A549 treated with CORT108297 at 1 μM for 4 hours (cell line): ENCODE data around the gene ZNF284. TPM values are rescaled to one million over a fixed set of nuclear protein-coding genes. Genes with fewer than 3 reads are reported as not detected.

ENCODE experiments used
- total RNA-seq: library from RNA; stranded (reverse); fragments of 200-300 nt; extraction: Qiagen RNA extraction; gene quantifications from 5 replicates; pipeline ENCODE4 v1.2.3, GENCODE V29; 2022

The ZNF284 gene
- 0.29 to 0.49 TPM (median 0.39 TPM) in 5 replicates for total RNA-seq

GRCh38 chr19:44071824-44072542, at the start of gene ZNF284:
ZNF284 (plus strand) TSS chr19:44072159; CDS start chr19:44076390, 4,231 bp downstream.

GRCh38 chr19:44025217-44025936, 46.6 kb upstream of the ZNF284 start, which contains the start of gene ZNF222:
ZNF222 (plus strand) TSS chr19:44025379; CDS start chr19:44025437, 58 bp downstream.

GRCh38 chr19:44051650-44052402, 20.1 kb upstream of the ZNF284 start, which contains the start of gene ZNF223:
ZNF223 (plus strand) TSS chr19:44052036; CDS start chr19:44055177, 3,141 bp downstream.

GRCh38 chr19:44093931-44094765, 22.2 kb downstream of the ZNF284 start, which contains the start of gene ZNF224:
ZNF224 (plus strand) TSS chr19:44094361; CDS start chr19:44097874, 3,513 bp downstream.

GRCh38 chr19:44113138-44113783, 41.3 kb downstream of the ZNF284 start, which contains the start of gene ZNF225:
ZNF225 (plus strand) TSS chr19:44113399; CDS start chr19:44115828, 2,429 bp downstream.

Other genes with a start within 250 kb of the ZNF284 start
- 3.6 to 7.3 TPM (median 4.4 TPM) in 5 replicates for gene ZNF283, start 244.8 kb upstream of the ZNF284 start, total RNA-seq
- 0.13 to 0.44 TPM (median 0.27 TPM) in 5 replicates for gene ZNF404, start 188.2 kb upstream of the ZNF284 start, total RNA-seq
- gene ZNF45, start 136.9 kb upstream of the ZNF284 start, total RNA-seq: 9.9 to 12.8 TPM (median 10.7 TPM) in 5 replicates
- gene ZNF221, start 120.9 kb upstream of the ZNF284 start, total RNA-seq: 0.39 to 0.92 TPM (median 0.48 TPM) in 5 replicates
- 2.3 to 3.8 TPM (median 2.6 TPM) in 5 replicates for gene ZNF155, start 88.0 kb upstream of the ZNF284 start, total RNA-seq
- 2.0 to 3.6 TPM (median 2.9 TPM) in 5 replicates for gene ZNF230, start 69.2 kb upstream of the ZNF284 start, total RNA-seq
- gene ZNF222, start 46.8 kb upstream of the ZNF284 start, total RNA-seq: 2.5 to 6.1 TPM (median 3.3 TPM) in 5 replicates
- 1.9 to 2.9 TPM (median 2.7 TPM) in 5 replicates for gene ZNF223, start 20.1 kb upstream of the ZNF284 start, total RNA-seq
- 9.9 to 11.4 TPM (median 10.9 TPM) in 5 replicates for gene ZNF224, start 22.2 kb downstream of the ZNF284 start, total RNA-seq
- 2.3 to 3.4 TPM (median 2.8 TPM) in 5 replicates for gene ZNF225, start 41.2 kb downstream of the ZNF284 start, total RNA-seq
- gene ZNF234, start 69.4 kb downstream of the ZNF284 start, total RNA-seq: 1.5 to 2.9 TPM (median 2.7 TPM) in 5 replicates
- gene ZNF226, start 92.9 kb downstream of the ZNF284 start, total RNA-seq: 19.2 to 20.9 TPM (median 20.2 TPM) in 5 replicates
- gene ZNF227, start 140.4 kb downstream of the ZNF284 start, total RNA-seq: 9.4 to 12.6 TPM (median 10.7 TPM) in 5 replicates
- gene ZNF233, start 187.7 kb downstream of the ZNF284 start, total RNA-seq: 0.32 to 0.78 TPM (median 0.50 TPM) in 5 replicates
- gene ZNF235, start 232.9 kb downstream of the ZNF284 start, total RNA-seq: 2.7 to 3.3 TPM (median 3.0 TPM) in 5 replicates